NCI-H526 (cell line): ENCODE data around the gene EFNA3.

Experiments used
- DNase-seq, 2 experiments: peaks; one replicate each; lab custom pipeline; 2025; lab: John Stamatoyannopoulos, UW

EFNA3 gene

DNA sequence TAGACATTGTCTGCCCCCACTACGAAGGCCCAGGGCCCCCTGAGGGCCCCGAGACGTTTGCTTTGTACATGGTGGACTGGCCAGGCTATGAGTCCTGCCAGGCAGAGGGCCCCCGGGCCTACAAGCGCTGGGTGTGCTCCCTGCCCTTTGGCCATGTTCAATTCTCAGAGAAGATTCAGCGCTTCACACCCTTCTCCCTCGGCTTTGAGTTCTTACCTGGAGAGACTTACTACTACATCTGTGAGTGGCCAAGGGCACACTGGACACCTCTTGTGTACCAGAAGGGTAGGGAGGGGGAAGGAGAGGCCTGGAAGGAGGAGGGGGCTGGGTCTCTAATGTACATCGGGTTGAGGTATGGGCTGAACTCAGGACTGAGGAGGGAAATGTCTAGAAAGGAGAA lies 11.9 kb upstream of the EFNA3 start:
- no peak for DNase-seq

DNA sequence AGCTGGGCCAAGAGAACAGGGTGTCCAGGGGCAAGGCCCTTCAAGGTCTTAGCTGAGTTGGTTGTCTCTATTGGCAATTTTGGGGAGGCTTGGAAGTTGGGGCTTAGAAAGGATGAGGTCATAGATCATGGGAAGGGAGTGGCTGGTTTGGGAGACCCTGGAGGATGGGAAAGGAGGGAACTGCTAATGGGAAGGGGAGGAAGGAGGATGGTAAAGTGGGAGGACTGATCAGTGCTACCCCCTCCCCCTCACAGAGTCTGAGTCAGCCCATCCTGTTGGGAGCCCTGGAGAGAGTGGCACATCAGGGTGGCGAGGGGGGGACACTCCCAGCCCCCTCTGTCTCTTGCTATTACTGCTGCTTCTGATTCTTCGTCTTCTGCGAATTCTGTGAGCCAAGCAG lies 10.0 kb upstream of the EFNA3 start:
- DNase-seq = no peak

DNA sequence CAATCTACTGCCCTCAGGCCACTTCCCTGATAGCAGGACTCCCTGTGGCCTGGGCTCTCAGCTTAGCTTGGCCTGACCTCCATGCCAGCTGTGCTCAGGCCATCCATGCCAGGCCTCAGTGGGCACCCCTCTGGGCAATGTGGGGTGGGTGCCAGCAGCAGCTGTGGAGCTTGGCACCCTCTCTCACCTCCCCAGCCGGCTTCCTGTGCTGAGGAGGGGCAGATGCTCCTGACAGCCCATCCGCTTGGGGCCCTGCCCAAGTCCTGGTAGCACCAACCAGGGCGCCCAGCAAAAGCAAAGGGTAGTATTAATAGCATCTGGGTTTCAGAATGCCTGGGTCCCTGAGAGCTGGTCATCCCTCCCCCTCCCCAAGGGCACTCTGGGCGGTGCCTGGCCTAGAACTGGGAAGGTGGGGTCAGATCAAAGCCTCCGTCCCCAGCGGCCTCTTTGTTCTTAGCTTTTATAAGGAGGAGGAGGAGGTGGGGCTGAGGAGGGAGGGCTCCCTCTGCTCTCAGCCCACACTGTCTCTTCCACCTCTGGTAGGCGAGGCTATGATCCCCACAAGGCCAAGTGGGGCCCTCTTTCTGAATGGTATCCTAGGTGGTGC lies 9.0 kb upstream of the EFNA3 start:
- peak in 1 of 2 experiments; percentile 69 for DNase-seq

DNA sequence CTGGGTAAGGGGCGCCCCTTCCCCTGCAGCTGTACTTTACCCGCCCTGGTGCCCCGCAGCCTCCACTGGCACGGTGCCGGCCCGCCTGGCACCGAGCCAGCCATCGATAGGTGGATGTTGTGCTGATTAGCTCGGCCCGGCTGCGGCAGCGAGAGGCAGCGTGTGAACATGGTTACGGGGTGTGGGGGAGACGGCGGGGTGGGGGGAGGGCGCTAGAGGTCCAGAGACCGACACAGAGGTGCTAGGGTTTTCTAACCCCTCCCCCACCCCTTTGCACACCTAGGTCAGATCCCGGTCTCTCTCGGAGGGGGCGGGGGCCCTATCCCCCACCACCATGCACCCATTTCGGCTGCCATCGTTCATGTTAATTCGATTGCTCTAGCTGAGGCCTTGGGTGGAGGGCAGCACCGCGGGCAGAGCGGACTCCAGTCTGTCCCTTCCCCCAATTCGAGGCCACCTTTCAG lies 8.4 kb upstream of the EFNA3 start:
- DNase-seq = peak in 1 of 2 experiments; percentile 77

DNA sequence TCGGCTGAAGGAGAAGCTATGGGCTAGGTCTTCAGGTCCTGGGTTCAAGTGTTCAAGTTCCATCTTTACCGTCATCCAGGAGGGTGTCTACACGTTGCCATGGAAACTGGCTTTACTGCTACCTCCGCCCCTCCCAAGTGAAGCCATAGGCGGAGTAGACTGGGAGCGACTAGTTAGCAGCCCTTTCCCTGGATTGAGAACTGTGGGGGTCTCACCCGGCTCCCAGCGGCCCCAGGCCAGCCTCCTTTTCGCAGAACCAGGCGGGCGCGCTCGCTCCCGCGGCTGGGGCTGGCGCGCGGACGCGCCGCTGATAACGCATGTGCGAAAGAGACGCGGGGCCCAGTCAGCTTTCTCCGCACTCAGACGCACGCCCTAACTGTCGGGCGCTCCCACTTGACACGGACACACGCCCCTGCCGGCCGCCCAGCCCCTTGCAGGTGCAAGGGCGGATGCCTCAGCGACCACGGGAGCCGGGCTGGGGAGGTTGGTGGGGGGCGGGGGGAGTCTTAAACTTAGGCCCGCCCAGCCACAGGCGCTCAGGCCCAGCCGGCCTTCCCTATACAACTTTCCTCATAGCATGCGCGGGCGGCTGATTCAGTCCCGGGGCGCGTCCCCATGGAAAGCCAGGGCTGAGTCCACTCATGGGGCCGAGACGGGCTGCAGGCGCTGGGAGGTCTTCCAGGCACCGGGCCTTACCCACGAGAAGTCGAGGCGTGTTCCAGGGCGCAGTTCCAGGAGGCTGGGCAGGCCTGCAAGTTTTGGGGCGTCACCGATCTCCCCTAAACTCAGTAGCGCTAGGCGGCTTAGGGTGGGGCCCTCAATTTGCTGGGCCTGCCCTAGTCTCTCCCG lies 7.7 kb upstream of the EFNA3 start:
- DNase-seq = peak; percentile 95 to 99

DNA sequence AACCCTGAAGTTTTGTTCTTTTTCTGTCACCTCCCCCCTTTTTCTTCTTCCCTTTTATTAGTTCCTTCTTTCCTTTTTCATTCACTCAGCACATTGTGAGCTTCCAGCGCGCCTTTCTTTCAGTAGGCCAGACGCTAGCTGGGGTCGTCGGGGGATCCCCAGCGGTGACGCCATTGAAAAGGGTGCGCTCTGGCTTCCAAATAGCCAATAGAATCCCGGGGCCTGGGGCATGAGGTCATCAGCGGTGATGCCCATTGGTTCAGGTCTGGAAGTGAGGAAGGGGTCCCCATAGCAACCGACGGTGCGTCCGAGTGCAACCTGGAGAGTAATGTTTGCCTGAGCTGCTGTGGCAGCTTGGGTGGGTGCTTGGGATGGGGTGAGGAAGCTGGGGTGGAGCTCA lies 6.9 kb upstream of the EFNA3 start:
- DNase-seq = peak; percentile 83 to 92

DNA sequence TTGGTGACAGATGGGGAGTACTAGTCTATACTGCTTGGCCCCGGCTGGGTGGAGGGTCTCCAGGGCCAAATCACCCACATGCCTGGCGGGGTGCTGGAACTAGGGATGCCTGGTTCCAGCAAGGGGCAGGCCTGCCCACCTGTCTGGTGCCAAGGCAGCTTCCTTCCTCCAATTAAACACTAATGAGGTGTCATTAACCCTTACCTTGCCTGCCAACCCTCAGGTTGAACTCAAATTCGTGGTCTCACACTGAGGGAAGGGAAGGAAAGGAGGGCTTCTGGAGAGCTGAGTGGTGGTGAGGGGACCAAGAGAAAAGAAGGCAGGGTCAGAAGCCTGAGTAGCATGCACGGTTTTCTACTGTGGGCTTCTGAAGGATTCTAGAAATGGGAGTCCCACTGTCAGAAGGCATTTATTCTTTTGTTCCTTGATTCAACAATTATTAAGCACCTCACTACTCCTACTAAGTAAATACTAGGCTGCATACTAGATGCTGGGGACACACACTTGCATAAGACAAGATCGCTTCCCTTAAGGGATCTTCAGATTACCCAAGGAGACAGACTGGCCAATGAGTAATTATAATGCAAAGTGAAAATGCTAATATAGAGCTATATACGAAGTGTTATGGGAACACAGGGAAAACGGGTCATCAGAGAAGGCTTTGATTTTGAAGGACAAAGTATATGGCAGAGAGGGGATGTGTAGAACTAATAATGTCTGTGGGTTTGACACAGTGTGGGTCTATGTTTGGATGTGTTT lies 5.9 kb upstream of the EFNA3 start:
- DNase-seq = no peak

DNA sequence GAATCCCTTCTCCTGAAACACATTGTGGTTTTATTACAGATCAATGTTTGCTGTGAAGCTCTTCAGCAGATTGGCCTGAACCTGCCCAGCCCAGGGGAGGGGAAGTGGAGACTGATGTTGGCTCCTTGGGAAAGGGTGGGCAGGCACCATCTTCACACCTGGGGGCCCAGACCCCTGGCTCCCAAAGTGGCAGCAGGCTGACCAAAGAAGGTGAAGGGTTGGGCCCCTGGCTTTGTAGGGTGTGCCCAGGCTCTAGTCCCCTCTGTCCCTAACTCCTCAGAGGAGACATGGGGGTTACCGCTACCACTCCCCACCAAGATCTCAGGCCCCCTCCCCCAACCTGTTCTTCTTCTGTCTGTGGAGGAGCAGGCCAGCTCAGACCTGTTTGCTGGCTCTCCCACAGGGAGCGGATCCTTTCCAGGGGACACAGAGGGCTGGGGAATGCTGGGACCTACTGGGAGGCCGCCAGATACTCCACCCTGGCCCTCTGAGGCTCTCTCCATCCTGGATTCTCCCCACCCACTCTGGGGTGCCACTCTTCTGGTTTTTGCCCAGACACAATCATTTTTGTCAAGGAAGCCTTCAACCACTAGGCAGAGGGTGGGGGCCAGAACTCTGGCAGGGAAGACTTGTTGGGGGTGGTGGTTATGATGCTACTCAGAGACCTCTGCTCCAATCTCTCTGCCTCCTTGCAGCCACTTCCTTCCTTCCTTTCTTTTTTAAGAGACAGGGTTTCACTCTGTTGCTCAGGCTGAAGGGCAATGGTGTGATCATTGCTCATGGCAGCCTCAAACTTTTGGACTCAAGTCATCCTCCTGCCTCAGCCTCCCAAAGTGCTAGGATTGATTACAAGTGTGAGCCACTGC lies 5.0 kb upstream of the EFNA3 start:
- DNase-seq = peak; percentile 84 to 91

DNA sequence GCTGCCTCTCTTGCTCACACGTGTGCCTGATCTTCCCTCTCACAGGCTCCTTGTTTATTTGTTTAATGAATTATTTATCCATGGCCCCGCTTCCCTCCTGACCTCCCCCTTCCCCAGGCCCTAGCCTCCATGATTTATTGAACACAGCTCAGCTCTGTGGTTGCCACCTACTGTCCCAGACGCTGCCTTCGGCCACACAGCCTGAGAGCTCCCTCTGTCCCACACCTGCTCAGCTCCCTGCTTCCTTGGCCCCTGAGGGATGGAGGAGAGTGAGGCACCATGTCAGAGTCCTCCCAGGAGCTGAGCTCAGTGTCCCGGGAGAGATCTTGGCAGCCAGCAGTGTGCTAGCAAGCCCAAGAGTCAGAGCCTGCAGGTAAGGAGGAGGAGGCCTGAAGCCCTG lies 3.1 kb upstream of the EFNA3 start:
- peak; percentile 75 to 91 for DNase-seq

DNA sequence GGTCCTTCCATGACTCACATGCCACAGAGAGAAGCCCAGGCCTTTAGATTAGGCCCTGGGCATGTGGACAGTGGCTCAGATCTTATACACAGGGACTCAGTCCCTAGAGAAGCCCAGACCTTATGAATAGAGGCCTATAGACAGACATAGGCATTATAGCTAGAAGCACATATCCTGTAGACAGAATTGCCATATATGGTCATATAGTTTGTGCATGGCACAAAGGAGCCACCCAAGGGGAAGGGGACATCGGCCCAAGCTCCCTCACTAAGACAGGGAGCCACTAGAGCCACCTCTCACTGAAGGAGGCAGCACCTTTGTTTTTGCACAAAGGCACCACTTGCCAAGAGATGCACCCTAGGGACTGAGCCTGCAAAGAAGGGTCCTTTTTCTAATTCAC lies 2.3 kb upstream of the EFNA3 start:
- no peak for DNase-seq

DNA sequence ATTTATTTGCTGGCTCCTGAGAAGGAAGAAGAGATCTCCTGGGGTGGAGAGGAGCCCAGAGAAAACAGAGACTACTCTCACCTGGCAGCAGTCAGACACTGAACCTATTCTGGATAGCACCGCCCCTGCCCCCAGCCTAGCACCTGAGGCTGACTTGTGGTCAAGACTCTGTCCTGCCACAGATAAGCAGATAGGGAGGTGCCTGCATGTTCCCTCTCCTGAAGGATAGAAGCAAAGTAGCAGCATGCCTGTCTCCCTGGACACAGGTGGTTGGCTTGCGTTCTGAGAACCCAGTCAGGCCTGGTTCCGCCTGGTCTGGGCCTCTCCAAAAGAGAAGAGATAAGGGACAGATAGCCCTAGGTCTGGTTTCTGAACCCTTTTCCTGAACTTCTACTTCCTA lies 1.3 kb upstream of the EFNA3 start:
- peak; percentile 82 to 92 for DNase-seq

DNA sequence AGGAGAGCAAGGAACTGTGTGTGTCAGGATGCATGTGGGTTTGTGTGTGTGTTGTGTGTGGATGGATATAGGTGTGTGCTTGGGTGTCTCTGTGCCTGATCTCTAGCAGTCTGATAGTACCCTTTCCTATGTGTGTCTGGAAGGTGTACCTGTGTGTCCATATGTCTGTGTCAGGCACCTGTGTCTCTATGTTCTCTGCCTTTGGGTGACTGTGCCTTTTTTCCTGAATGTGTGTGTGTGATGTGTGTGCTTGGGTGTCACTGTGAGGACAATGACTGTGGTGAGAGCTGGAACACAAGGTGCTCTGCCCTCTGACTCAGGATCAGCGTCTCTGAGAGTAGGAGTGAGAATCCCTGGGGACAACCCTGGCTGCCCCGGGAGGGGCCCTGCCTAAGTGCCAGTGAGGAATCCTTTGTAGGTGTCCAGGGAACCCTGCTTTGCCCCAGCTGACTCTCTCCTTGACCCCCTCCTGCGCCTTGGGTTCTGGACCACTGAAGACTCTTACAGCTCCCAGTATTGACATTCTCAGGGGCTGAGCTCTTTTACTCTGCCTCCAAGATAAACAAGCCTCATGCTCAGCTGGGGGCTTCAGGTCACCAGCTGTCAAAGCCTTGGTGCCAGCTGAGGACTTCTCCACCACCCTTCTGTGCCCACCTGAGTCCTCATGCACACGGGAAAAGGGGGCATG lies 735 bp upstream of the EFNA3 start:
- peak in 1 of 2 experiments; percentile 70 for DNase-seq

DNA sequence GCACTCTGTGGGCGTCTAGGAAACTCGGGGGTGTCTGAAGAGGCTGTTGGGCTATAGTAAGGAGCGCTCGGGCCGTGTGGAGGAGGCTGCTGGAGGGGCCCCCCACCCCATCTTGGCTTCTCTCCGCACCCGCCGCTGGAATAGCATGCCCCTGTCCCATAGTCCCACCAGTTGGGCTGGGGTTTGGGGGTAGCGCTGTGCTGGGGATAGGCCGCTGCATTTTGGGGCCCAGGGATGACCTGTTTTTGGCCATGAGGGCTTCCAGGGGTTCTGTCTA lies 511 bp downstream of the EFNA3 start:
- no peak for DNase-seq

DNA sequence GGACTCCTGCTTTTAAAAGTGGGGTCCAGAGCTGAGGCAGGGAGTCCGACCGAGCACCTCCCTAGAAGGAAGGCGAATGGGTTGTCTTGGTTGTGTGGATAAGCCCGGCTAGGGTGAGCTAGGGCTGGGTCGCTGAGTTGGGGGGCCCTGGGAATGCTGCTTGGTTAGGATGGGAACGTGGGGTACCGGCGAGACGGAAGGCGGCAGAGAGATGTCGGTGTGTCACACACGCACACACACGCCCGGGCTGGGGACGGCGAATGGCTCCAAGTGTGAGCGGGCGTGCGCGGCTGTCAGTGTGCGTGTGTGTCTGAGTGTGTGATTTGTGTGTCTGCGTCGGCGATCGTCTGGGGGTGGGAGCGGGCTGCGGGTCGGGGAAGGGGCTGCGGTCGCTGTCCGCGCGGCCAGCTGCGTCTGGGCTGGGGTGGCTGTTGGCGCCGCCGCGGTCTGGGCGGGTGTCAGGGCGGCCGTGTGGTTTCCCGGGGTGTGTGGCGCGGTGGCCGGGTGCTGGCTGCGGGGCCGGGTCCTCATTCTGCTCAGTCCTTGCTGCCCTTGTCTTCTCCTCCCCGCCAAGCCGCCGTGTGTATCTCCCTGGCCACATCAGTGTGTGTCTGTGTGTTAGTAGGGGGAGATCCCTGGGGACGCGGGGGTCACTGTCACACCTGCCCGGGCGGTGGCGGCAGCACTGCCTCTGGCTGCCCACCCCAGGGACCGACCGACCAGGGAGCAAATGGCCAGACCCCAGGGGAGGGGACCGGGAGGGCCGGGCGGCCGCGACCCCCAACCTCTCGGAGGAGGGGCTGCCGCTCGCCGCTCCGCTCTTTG lies 1.1 kb downstream of the EFNA3 start:
- peak in 1 of 2 experiments; percentile 91 for DNase-seq

DNA sequence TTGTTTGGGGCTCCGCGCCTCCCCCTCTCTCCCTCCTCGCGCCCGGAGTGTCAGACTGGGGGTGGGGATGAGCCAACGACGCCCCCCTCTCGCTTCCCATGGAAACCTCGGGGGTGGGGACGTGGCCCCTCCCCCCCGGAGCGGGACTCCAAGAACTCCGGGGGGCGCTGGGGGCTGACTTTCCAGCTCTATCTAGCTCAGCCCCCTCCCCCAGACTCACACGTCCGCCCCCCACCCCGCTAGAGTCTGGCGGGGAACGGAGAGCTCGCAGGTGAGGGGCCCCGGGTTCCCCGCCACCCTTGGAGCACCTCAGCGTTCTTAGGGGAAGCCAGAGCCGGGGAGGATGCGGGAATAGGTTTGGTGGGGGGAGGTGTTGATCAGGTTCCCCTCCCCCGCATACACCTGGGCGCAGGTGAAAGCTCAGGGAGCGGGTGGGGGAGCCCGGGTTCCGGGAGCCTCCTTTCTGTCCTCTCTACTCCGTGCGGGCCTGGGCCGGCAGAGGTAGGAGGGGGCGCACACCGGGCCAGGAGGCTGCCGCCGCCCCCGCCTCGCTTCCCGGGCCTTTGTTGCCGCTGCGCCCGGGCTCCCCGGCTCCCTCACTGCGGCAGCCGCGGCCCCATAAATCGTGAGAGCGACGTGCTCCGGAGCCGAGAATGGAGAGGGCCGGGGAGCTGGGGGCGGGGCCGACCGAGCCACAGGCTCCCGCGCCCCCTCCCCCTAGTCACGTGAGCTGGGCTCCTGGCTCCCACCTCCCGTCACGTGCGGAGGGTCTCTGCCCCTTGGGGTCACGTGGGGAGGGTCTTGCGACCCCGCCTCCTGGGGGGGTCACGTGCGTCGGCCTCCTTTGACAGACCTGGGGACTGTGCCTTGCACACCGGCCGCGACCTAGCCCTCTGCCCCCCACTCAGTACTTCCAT lies 1.9 kb downstream of the EFNA3 start:
- peak; percentile 92 to 99 for DNase-seq

DNA sequence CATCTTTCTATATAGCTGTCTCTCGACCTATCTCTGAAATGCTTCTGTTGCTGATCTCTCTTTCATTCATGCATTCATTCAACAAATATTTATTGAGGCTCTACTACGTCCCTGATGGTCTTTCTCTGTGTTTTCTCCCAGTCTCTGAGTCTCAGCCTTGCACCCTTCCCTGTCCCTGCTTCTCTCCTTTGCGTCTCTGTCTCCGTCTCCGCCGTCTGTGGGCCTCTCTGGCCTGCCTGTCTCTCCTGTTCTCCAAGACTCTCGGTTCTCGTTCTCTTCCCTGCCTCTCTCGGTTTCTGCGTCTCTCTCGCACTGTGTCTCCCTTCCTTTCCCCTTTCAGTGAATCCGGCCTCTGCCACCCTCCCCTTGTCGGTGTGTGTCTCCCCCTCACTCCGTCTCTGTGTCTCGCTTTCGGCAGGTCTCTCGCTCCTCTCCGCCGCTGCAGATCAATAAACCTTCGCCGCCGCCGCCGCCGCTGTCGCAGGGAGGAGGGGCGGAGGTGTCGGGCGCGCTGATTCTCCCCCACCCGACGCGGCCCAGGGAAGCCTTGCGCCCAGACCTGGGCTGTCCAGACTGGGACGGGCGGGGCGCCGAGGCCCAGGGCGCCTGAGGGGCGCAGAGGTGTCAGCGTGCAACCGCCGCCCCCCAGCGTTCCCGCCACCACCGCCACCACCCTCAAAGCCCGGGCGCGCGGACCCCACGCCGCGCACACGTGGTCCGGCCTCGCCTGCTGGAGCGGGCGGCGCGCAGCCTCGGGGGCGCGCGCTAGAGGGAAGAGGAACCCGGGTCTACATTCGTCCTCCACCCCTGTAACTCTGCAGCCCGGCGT lies 3.0 kb downstream of the EFNA3 start:
- peak; percentile 44 to 90 for DNase-seq

DNA sequence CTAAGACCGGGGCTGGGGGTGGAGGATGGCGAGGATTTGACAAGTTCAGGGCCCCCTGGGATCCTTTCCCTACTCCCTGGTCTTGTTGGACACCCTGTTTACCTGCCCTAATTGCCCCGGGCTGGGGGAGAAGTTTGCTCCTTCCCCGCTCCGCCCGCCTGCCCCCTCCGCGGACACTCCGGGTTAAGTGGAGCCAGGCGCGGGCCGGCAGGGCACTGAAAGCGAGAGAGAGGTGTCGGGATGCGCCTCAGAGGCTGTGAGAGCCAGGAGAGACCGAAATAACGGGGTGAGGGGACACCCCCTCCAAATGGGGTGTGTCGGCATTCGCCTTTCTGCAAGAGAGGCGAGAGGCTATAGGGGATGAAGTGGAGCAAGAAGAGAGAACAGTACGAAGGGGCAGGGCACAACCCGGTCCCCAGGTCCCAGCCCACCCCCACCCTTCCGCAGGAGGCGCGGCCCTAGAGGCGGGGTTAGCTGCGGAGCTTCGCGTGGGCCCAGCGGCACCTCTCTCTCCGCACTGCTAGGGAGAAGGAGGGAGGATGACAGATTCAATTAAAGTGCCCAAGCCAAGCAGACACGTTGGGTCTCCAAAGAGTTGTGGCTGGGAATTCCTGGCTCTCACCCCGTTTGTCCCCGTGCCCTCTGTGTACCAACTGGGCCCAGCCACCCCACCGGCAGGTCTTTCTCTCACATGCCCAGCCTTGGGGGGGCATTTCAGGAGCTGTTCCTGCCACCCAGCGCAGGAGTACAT lies 3.8 kb downstream of the EFNA3 start:
- DNase-seq = peak; percentile 58 to 89

DNA sequence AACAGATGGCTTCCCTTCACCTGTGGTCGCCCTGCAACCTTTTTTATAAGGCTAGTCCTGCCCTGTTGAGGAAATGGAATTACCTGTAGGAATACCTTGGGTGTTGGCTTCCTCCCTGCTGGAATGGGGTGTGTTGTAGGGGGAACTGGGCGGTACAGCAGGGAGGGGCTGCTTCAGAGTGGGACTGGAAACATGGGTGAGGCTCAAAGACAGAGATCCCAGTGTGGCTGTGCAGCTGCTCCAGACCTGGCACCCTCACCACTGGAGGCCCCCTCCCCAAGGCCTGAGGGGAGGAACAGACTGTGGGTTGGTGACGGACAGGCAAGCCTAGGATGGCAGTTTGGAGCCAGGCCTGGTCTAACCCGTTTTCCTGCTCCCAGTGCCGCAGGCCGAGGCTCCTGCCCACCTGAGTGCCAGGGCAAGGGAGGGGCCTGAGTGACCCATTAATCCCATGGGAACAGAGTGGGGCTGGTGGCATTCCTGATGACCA lies 4.5 kb downstream of the EFNA3 start:
- peak in 1 of 2 experiments; percentile 78 for DNase-seq
